Stimulated activated naive CD4-positive, alpha-beta T cell treated with Interleukin-2 at 50 U/mL for 16 hours (primary cell): ENCODE data around the gene ENTREP3.
"Not testable (repeated sequence)": the region's sequence is repeated elsewhere in the genome, so short reads cannot be mapped to it uniquely, and the experiment has no call there.

Experiments
- DNase-seq: peaks from one replicate; lab custom pipeline; 2025; lab: John Stamatoyannopoulos, UW

Gene ENTREP3

GRCh38 chr1:155255243-155256007, at the start of gene ENTREP3:
Gene ENTREP3, minus strand, starts transcription at chr1:155255483. Its CDS starts 606 bp downstream, at chr1:155254877.
- DNase-seq, result peak; percentile 67

GRCh38 chr1:155304558-155305063, 49.3 kb upstream of the ENTREP3 start:
- DNase-seq, result no peak

- DNase-seq, result no peak
Measured at GRCh38 chr1:155301342-155301841, 46.1 kb upstream of the ENTREP3 start, which contains the start of gene PKLR. Gene PKLR, minus strand, starts transcription at chr1:155301438. Its CDS starts 43 bp downstream, at chr1:155301395.

GRCh38 chr1:155300553-155301329, 45.5 kb upstream of the ENTREP3 start:
- no peak for DNase-seq

- no peak for DNase-seq
Measured at GRCh38 chr1:155300024-155300423, 44.7 kb upstream of the ENTREP3 start.

GRCh38 chr1:155297384-155297783, 42.1 kb upstream of the ENTREP3 start:
- DNase-seq, result no peak

- no peak for DNase-seq
Measured at GRCh38 chr1:155296661-155297060, 41.4 kb upstream of the ENTREP3 start.

- DNase-seq, result no peak
Measured at GRCh38 chr1:155295942-155296267, 40.6 kb upstream of the ENTREP3 start.

GRCh38 chr1:155295183-155295941, 40.1 kb upstream of the ENTREP3 start:
- DNase-seq, result no peak

GRCh38 chr1:155294520-155295182, 39.4 kb upstream of the ENTREP3 start:
- no peak for DNase-seq

GRCh38 chr1:155293086-155293749, 37.9 kb upstream of the ENTREP3 start:
- DNase-seq, result no peak

- not testable (repeated sequence) for DNase-seq
Measured at GRCh38 chr1:155291006-155291405, 35.7 kb upstream of the ENTREP3 start.

- DNase-seq, result no peak
Measured at GRCh38 chr1:155287987-155288543, 32.8 kb upstream of the ENTREP3 start.

GRCh38 chr1:155286544-155286943, 31.3 kb upstream of the ENTREP3 start:
- DNase-seq, result no peak

- no peak for DNase-seq
Measured at GRCh38 chr1:155285631-155286044, 30.4 kb upstream of the ENTREP3 start.

- DNase-seq, result no peak
Measured at GRCh38 chr1:155285063-155285462, 29.8 kb upstream of the ENTREP3 start.

- DNase-seq, result no peak
Measured at GRCh38 chr1:155284476-155284875, 29.2 kb upstream of the ENTREP3 start.

- no peak for DNase-seq
Measured at GRCh38 chr1:155282488-155283091, 27.3 kb upstream of the ENTREP3 start.

GRCh38 chr1:155279268-155279667, 24.0 kb upstream of the ENTREP3 start:
- DNase-seq, result no peak

- DNase-seq, result no peak
Measured at GRCh38 chr1:155278689-155279160, 23.4 kb upstream of the ENTREP3 start.
